ENCODE results near the gene PRPF38B. TPM values are rescaled to one million over a fixed set of nuclear protein-coding genes. Genes with fewer than 3 reads are reported as not detected.

PRPF38B gene
- total and polyA plus RNA-seq, 9 of the 15 experiments (the other 6 are each of a cell fraction or from before 2014, with no cell fraction given) = 25.3 to 85.5 (median 66.4) TPM

DNA sequence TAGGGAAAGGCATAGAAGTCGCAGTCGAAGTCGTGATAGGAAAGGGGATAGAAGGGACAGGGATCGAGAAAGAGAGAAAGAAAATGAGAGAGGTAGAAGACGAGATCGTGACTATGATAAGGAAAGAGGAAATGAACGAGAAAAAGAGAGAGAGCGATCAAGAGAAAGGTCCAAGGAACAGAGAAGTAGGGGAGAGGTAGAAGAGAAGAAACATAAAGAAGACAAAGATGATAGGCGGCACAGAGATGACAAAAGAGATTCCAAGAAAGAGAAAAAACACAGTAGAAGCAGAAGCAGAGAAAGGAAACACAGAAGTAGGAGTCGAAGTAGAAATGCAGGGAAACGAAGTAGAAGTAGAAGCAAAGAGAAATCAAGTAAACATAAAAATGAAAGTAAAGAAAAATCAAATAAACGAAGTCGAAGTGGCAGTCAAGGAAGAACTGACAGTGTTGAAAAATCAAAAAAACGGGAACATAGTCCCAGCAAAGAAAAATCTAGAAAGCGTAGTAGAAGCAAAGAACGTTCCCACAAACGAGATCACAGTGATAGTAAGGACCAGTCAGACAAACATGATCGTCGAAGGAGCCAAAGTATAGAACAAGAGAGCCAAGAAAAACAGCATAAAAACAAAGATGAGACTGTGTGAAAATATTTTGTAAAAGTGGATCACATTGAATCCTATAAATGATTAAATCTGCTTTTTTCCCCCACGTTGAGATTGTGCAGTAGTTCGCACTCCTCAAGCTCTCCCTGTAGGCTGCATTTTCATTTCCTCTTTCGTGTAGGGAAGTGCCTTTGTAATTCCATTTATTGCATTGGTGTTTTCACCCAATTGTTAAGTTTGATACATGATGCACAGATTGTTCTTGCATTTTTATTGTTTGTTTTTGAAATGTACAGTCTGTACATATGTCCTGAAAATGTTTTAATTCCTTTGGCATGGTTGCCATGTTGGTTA lies 7.5 kb downstream of the PRPF38B start (continued):
- TF ChIP-seq HLTF (IDR thresholded peaks at IDR 0.05) (0 out of 2 replicates have a peak, but pooled peaks have one; percentile 70), MCM2 (IDR thresholded peaks at IDR 0.05; ENCODE audit: low read depth) (no peak), PHTF2 (CRISPR knock-in tag; IDR thresholded peaks at IDR 0.05) (no peak), POLR3G (IDR thresholded peaks at IDR 0.05; ENCODE audit: extremely low read depth, insufficient read length, insufficient replicate concordance) (no peak), ZNF586 (CRISPR knock-in tag; conservative IDR thresholded peaks at IDR 0.05) (no peak)

DNA sequence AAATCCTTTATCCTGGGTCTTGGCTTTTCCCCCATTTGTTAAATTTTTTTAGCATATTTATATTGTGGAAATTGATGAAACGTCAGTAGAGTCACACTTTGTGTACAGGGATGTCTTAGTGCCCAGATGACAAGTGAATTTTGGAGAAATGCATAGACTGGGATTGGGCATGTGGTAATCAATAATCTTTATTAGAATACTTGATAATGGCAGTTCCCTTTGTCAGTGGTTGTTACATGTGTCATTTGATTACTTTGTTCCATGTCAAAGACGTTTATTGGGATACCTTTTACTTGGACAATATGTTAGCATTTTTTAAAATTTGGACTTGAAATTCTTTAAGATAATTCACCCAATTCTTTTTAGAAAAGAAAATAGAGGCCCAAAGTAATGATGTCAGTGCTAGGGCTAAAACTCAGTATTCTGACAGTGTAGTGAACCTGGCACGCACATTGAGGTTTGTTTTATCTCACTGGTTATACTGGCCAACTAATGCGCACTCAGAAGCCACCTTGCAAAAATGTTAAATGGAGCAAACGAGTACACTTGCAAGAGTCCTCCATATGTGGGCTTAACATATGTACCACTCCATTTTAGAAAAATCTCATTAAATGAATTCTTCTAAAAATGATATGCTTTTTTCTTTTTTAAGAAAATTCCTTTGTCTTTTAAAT lies 9.2 kb downstream of the PRPF38B start:
- no TSS peak for BruUV-seq (replicated peaks)
- in situ Hi-C loops (cut with MboI) = no loop called here
- H3K9me3 ChIP-seq (replicated peaks; ENCODE audit: control insufficient read depth, insufficient read depth, low read depth, low read length) = no peaks in the 10 kb centered on the region
- DNase-seq (ENCODE audit: extremely low read depth in 1 of 4, low spot score in 3 of 4) = no peak
- intact Hi-C loops (cut with micrococcal nuclease) = no loop called here
- peaks cover 14% of the 10 kb centered on the region for H3K79me2 ChIP-seq (ENCODE audit: control insufficient read depth, insufficient read depth, low read length)
- ChIA-PET POLR2A (interaction anchor here (0.8 to 6.5 kb wide), 5 partner anchors 8 to 161 kb away, joined by 3 to 97 read pairs (median 10); partner anchors contain the start of genes FNDC7 and PRPF38B), CTCF (ENCODE audit: low intra/inter-chr PET ratio) (no interaction called here)
- H4K20me1 ChIP-seq (replicated peaks; ENCODE audit: control insufficient read depth, insufficient read depth, low read length) = no peaks in the 10 kb centered on the region
- peaks cover 2 to 9% of the 10 kb centered on the region in 2 experiments; a peak in 4 of 5 replicates for H3K4me1 ChIP-seq (replicated peaks in 1 of 2; ENCODE audit: control insufficient read depth in 2 of 2, insufficient read depth in 2 of 2, low read length in 2 of 2)
- H3K27ac ChIP-seq (ENCODE audit: extremely low read depth, low read depth, low read length) = no peak overlapping the region
- WGBS (ENCODE audit: insufficient coverage, low coverage, missing lambda C conversion rate) = 75% methylated on average over 5 of the region's 5 CpGs
- H3K9me1 ChIP-seq (ENCODE audit: control insufficient read depth, insufficient read depth, low read length) = no peaks in the 10 kb centered on the region
- no peak overlapping the region for H3K9ac ChIP-seq (ENCODE audit: insufficient read depth in 1 of 2, low read depth in 2 of 2, low read length in 2 of 2)
- FAIRE-seq = no peak
- no peak overlapping the region for H2AFZ ChIP-seq (ENCODE audit: low read depth, low read length)
- peaks cover 60% of the 10 kb centered on the region for H3K36me3 ChIP-seq (ENCODE audit: control insufficient read depth, insufficient read depth, low read length)
- ATAC-seq = peak; percentile 17
- H3K4me3 ChIP-seq = no peak overlapping the region
- H3K27me3 ChIP-seq (ENCODE audit: control insufficient read depth in 2 of 2, insufficient read depth in 2 of 2, low read length in 2 of 2) = no peaks in the 10 kb centered on the region
- no peak overlapping the region for H3K4me2 ChIP-seq (ENCODE audit: insufficient read depth, low read length)
- TF ChIP-seq CHD1 (IDR thresholded peaks at IDR 0.05; ENCODE audit: low read length) = no peak
- no peak for TF ChIP-seq SRF (CRISPR knock-in tag; IDR thresholded peaks at IDR 0.05)
- no peak for TF ChIP-seq PML (IDR thresholded peaks at IDR 0.05; ENCODE audit: low read length)
- no peak for TF ChIP-seq ZNF12 (CRISPR knock-in tag; IDR thresholded peaks at IDR 0.05)
- peak; percentile 55 for TF ChIP-seq RBFOX2 (IDR thresholded peaks at IDR 0.05; ENCODE audit: low read depth, low read length)
- TF ChIP-seq, protein P1, sequence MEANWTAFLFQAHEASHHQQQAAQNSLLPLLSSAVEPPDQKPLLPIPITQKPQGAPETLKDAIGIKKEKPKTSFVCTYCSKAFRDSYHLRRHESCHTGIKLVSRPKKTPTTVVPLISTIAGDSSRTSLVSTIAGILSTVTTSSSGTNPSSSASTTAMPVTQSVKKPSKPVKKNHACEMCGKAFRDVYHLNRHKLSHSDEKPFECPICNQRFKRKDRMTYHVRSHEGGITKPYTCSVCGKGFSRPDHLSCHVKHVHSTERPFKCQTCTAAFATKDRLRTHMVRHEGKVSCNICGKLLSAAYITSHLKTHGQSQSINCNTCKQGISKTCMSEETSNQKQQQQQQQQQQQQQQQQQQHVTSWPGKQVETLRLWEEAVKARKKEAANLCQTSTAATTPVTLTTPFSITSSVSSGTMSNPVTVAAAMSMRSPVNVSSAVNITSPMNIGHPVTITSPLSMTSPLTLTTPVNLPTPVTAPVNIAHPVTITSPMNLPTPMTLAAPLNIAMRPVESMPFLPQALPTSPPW (CRISPR knock-in tag; IDR thresholded peaks at IDR 0.05) = no peak
- no peak for TF ChIP-seq PURB (CRISPR knock-in tag; IDR thresholded peaks at IDR 0.05; ENCODE audit: low read depth)
- no peak for TF ChIP-seq BMI1 (IDR thresholded peaks at IDR 0.05; ENCODE audit: low read length)
- TF ChIP-seq ZNF24 (IDR thresholded peaks at IDR 0.05) = no peak
- no peak for TF ChIP-seq BCL6 (CRISPR knock-in tag; IDR thresholded peaks at IDR 0.05)
- TF ChIP-seq POLR2G (IDR thresholded peaks at IDR 0.05; ENCODE audit: low read depth, low read length) = peak; percentile 32; the same call in 1 of the 2 replicates
- TF ChIP-seq EWSR1 (IDR thresholded peaks at IDR 0.05; ENCODE audit: borderline replicate concordance, low read depth, partially characterized antibody) = no peak
- TF ChIP-seq STAT5B (CRISPR knock-in tag; IDR thresholded peaks at IDR 0.05) = no peak
- TF ChIP-seq, protein P2, sequence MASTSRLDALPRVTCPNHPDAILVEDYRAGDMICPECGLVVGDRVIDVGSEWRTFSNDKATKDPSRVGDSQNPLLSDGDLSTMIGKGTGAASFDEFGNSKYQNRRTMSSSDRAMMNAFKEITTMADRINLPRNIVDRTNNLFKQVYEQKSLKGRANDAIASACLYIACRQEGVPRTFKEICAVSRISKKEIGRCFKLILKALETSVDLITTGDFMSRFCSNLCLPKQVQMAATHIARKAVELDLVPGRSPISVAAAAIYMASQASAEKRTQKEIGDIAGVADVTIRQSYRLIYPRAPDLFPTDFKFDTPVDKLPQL (IDR thresholded peaks at IDR 0.05; ENCODE audit: extremely low read depth, insufficient read length) = no peak

Data from K562 (cell line).